Activated CD4-positive, alpha-beta T cell treated with anti-CD3 and anti-CD28 coated beads, Interleukin-10, Interleukin-2, amounts not matched to agents 100 ng/mL and 50 ng/mL, durations not matched to agents 16 hours and 8 hours (primary cell): ENCODE measurements around the gene COX4I1.

ENCODE experiments used
- DNase-seq: peaks from one replicate; pipeline ENCODE4 v3.0.0-alpha.2; 2020

COX4I1 gene

GRCh38 chr16:85844169-85844481 lies 44.6 kb downstream of the COX4I1 start:
- DNase-seq: no peak

- DNase-seq: no peak
These were observed 45.3 kb downstream of the COX4I1 start for GRCh38 chr16:85844786-85845185.

GRCh38 chr16:85845266-85845665 lies 45.8 kb downstream of the COX4I1 start:
- no peak for DNase-seq

GRCh38 chr16:85846461-85846860 lies 47.0 kb downstream of the COX4I1 start:
- no peak for DNase-seq

GRCh38 chr16:85847036-85847435 lies 47.5 kb downstream of the COX4I1 start:
- DNase-seq: no peak

- DNase-seq: no peak
These were observed 48.4 kb downstream of the COX4I1 start for GRCh38 chr16:85847681-85848601.

- no peak for DNase-seq
These were observed 49.5 kb downstream of the COX4I1 start for GRCh38 chr16:85848986-85849385.

GRCh38 chr16:85849388-85849787 lies 49.9 kb downstream of the COX4I1 start:
- DNase-seq: no peak

GRCh38 chr16:85850344-85850880 lies 50.9 kb downstream of the COX4I1 start:
- no peak for DNase-seq

GRCh38 chr16:85851034-85851785 lies 51.7 kb downstream of the COX4I1 start:
- DNase-seq: no peak

- no peak for DNase-seq
These were observed 54.4 kb downstream of the COX4I1 start for GRCh38 chr16:85853547-85854545.

- DNase-seq: no peak
These were observed 55.4 kb downstream of the COX4I1 start for GRCh38 chr16:85854935-85855334.

GRCh38 chr16:85856079-85856478 lies 56.6 kb downstream of the COX4I1 start:
- DNase-seq: no peak

- no peak for DNase-seq
These were observed 57.1 kb downstream of the COX4I1 start for GRCh38 chr16:85856585-85856984.
